ENCODE results near the gene CASZ1.

Gene CASZ1

DNA sequence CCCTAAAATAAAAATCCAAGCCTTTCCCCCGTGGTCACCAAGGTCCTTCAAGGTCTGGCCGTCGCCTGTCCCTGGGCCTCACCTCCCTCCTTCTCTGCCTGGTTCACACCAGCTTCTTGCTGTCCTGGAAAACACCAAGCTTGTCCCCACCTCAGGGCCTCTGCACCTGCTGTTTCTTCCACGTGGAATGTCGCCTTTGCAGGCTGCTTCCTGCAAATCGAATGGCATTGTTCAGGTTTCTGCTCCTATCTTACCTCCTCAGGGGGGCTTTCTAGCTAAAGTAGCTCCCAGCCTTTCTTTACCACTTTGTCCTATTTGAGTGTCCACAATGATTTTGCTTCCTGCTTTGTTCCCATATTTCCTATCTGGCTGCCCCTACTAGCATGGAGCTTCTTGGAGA, 3.3 kb upstream of the CASZ1 start:
- DNase-seq (ENCODE audit: low read depth, low spot score), result no peak
- H3K27ac ChIP-seq, result no peak overlapping the region

DNA sequence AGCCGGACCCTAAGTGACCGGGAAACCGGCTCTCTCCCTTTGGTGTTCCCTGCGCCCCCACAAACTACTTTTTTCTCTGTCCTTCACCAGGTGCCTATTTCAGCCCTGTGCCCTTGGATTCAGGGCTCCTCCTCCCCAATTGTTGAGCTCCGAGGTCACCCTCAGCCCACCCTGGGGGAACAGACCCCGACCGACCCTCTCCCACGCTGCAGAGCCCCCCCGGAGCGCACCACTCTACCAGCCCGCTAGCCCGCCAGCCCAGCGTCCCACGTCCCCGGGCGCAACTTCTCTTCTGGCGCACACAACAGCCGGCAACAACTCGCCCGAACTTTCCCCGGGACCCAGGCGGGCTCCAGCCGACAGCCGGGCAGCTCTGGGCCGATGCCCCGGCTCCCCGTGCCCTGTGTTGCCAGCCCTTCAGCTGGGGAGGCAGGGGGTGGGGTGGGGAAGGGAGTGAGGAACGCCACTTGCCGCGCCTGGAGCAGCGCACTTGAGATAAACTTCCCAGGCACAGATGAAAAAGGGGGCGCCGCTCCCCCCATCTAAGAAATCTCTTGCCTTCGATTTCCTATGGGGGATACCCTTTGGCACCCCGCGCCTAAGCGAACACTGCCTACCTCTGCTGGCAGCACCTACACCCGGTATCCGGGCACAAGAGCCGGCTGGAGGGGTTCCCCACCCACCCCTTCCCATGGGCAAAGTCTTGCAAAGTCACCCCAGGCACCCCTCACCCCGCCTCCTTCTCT, 997 bp downstream of the CASZ1 start:
- H3K27ac ChIP-seq, result no peak overlapping the region
- DNase-seq (ENCODE audit: low read depth, low spot score), result no peak

DNA sequence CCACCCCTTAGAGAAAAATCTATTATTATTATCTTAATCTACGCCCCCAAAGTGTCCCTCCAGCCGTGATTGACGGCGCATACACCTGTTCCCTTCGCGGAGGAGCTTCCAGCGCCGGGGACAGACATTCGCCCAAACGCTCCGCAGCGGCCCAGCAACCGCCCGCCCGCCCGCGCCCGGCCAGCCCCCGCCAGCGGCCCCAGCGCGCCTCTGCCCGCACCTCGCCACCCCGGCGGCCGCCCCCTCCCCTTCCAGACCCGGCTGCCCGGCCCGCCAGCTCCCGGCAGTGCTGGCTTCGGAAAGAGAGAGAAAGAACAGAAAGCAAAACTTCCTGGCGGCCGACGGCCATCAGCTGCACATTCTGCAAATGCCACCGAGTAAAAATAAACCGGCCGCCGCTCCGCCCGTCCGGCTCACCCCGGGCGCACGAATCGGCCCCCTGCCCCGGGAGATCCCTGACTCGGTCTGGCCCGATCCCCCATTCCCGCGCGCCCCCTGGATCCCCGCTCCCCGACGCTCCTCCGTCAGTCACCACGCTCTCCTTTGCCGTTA, 1.6 kb downstream of the CASZ1 start:
- no peak overlapping the region for H3K27ac ChIP-seq

DNA sequence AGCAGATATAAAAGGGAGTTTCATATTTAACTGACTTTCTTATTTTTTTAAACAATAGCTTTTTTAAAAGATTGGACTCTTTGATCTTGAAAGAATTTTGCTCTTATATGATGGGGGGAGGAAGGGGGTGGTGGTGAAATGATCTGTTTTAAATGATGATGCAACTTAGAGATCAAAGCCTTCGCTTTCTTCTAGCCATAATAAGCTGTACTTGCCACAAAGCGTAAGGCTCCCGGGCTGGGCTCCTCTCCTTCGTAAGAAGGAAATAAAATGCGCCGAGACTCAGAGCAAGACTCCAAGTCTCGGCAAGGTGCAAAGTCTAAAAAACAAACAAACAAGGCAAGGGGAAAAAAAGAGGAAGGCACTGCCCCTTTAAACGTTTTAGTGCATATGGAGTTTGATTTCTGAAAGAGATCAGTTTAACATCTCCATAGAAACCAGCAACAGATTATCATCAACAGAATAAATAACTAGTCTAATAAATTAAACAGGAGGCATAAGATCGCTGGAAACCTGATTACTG, 3.3 kb downstream of the CASZ1 start:
- no peak overlapping the region for H3K27ac ChIP-seq
- DNase-seq (ENCODE audit: low read depth, low spot score), result no peak

More for the DNA sequence above, 1.6 kb downstream of the CASZ1 start:
- no peak for DNase-seq (ENCODE audit: low read depth, low spot score)

DNA sequence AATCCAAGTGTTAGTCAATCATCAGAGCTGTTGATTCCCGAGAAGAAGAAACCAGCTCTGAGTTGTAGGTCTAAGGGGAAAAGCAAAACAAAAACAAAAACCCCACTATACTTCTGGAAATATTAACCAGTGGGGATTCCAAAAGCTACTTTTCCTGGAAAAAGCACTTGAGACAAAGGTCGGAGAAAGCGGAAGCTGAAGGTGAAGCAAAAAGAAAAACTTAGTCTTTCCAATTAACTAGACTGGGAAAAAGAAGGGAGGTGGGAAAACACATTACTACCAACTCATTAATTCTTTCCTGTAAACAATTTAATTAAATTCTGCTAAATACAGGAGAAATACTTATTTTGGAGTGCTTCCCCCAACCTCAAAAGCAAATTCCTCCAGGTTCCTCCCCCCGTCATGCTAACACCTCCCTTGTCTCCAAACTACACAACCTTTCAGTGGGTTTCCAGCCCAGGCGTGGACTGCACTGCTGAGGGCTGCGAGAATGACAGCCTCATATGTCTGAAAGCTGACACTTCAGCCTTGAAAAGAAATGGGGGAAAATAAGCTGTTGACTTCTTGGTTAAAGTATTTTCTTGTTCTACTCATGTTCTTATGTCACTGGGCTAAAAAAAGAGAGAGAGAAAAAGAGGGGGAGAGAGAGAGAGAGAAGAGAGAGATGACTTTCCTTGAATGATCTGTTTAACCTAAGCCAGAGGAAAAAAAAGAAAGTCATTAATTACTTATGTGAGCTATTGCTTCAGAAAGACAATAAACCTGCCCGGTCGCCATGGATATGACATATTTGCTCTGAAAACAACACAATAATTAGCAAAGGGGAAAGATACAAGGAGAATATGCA, 5.1 kb downstream of the CASZ1 start:
- no peak overlapping the region for H3K27ac ChIP-seq
- DNase-seq (ENCODE audit: low read depth, low spot score), result no peak

DNA sequence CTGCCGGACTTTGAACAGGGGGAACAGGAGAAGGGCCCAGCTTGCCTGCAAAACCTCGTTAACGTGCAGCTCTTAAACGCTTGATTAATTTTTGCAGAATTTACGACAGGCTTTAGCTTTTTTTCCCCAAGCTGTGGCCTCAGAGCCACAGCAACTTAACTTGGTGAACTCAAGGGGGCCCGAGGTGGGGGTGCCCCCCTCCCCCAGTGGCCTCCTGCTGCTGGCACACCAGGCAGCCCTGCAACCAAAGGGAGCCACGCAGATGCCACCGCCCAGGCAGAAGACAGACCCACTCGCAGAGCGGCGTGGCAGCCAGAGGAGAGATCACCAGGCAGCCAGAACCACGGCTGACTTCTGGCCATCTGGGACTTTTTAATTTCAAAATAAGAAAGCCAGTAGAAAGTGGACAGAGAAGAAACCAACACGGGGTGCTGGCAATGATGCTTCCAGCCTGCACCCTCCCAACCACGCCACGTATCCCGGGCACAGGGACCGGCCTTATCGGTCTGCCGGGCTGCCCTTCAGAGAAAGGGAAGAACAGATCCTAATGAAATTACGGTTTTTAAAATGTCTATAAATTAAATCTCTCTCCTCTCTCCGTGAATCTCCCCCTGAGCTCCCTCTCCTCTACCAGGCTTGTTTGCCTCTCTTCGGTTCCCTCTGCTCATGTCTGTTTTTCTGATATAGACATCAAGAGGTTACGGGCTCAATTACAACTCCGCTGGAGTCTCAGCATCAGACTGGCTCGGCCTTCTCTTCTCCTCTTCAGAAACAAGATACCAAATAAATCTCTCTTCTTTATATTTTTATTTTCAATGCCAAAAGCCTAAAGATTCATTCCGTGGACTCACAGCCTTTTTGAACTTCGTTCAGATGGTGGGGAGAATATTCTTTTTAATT, 6.4 kb downstream of the CASZ1 start:
- no peak for DNase-seq (ENCODE audit: low read depth, low spot score)
- no peak overlapping the region for H3K27ac ChIP-seq

DNA sequence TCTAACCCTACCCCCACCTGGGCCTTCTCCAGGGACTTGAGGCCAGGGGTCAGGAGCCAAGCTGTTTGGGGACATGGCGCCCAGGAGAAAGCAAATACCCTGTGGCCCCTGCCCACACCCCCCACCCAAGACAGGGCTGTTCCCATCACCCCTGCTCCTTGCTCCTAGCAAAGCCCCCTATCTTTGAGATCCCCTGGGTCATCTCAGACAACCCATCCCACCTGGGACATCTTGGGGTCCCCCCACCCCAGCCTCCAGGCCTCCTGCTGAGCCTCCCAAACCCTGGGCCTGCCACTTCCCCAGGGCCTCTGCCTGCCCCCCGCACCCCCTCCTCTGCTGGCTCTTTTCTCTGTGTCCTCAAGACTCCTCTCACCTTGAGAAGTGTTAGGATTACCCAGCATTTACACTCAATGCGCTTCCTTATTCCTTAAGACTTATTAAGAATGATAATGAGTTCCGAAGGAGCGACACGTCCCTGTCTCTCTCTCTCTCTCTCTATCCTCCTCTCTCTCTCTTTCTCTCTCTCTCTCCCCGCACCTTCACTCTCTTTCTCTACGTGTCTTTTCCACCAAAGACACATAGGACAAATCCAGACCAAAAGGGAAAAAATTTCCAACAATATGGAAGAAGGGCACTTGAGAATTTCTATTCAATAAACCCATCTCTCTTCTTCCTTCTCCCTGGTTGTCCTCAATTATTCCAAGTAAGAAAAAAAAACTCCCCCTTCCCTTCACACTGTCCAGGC, 7.2 kb downstream of the CASZ1 start:
- no peak for DNase-seq (ENCODE audit: low read depth, low spot score)
- no peak overlapping the region for H3K27ac ChIP-seq

DNA sequence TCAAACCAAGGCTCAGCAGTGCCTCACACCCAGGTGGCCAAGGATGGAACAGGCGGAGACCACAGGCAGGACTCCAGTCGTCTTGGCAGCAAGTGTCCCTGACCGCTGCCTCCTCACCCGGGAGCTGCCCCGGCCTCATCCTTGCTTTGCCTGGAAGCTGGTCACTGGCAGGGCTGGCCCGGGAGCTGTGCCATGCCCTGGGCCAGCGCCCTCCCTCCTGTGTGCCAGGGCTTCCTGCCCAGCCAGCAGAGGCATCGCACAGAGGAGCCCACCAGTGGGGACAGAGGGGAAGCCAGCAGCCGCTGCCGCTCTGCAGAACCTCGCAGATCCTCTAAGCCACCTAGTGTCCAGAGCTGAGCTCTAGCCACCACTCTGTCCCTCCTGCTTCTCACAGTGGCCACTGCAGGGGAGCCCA, 7.8 kb downstream of the CASZ1 start:
- no peak for DNase-seq (ENCODE audit: low read depth, low spot score)

DNA sequence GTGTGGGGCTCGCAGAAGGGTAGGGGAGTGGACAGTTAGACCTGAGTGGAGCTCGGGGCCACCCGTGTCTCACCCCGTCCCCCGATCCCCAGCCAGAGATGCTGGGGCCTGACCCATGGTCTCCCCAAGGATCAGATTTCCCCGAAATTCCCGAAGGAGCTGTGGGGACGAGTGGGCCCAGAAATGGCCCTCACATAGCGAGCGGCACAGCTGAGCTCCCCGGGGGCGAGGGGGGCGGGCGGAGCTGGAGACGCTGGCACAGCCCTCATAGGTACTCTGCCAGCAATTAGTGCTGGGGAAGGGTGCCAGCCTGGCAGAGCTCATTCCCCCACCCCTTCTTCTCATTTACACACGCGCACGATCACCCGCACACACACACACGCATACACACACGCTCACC, 9.2 kb downstream of the CASZ1 start:
- no peak overlapping the region for H3K27ac ChIP-seq
- DNase-seq (ENCODE audit: low read depth, low spot score), result no peak

More for the DNA sequence above, 7.8 kb downstream of the CASZ1 start:
- H3K27ac ChIP-seq, result no peak overlapping the region

DNA sequence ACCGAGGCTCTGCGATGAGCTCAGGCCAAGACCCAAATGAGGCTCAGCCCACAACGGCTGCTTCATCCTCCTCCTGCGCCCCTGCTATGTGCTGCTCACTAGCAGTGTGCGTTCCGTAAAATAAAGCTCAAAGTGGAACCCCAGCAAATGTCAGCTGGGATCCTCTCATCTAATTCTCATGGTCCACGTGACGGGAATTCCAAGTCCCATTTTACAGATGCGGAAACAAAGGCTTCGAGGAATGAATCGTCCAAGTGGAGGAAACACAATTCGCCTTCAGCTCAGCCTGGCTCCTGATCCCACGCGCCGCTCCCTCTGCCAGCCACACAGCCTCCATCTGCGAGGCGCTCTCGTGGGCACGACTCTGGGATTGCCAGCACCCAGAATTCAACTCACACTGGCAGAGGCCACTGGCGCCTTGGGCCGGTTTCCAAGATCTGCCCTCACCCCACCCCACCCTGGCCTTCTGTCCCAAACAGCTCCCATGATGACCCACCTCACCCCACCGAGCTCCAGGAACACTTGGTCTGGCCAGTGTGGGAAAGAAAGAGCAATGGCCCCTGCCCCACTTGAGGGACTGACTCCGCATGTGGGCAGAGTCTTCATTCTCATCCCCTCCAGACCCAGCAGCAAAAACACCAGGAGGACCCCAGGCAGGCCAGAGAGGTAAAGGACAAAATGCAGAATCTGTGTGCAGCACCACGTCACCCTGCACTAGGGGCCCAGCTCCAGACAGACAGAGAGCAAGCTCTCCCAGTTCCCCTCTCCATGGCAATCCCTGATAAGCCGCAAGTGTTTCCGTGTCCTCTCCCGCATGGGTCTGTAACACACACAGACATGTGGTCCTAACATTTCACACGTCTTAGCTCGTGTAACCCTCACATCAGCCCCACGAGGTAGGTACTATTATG, 10.5 kb downstream of the CASZ1 start:
- DNase-seq (ENCODE audit: low read depth, low spot score), result no peak
- no peak overlapping the region for H3K27ac ChIP-seq

DNA sequence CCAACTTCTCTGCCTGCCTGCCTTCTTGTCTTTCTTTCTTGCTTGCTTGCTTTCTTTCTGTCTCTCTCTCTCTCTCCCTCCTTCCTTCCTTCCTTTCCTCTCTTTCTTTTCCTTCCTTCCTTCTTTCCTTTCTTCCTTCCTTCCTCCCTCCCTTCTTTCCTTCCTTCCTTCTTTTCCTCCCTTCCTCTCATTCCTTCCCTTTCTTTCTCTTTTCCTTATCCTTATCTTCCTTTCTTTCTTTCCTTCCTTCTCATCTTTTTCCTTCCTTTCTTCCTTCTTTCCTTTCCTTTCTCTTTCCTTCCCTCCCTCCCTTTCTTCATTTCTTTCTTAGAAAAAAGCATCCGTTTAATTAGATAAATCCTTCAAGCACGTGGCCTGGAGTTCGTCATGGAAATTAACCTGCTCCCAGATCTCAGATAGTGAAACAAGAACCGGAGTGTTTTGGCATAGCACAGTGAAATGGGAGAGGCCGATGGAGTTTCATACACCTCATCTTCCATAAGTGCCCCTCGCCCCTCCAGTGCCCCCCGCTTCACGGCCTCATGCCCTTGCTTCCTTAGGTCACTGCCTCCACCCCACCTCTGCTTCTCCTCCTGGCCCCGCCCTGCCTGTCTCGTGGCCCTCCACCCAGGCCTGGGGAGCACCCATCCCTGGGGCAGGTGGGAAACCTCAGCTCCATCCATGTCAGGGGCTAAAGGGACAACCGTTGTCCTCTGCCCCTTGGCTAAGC, 11.3 kb downstream of the CASZ1 start:
- no peak overlapping the region for H3K27ac ChIP-seq
- no peak for DNase-seq (ENCODE audit: low read depth, low spot score)

DNA sequence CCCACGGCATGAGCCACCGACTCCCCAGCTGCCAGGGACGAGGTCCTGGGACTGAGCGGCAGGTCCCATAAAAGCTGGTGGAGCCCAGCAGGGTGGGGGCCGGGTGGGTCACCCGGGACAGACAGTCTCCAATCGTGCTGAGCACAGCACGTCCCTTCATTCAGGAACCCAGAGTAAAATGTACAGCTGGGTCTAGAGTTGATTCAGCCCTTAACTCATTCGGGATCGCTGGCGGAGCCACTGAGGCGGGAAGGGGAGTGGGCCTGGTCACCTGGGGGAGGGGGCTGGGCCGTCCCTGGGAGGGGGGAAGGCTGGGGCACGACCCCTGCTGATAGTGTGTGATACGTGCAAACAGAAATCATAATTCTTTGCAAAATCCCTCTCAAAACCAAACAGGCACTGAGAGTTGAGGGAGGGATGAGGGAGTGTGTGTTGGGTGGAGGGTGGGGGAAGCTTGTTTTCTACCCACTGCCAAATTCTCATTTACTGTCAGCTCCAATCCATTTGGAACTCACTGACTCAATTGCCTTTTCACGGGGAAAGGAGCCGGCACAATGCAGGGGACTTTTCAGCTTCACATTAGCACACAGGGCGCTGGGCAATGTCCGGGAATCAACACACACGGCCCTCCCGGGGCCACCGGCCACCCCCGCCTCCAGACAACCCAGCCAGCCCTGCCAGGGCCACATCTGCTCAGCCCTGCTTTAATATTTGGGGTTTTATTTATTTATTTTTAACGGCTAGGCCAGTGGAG, 13.8 kb downstream of the CASZ1 start:
- no peak for DNase-seq (ENCODE audit: low read depth, low spot score)
- no peak overlapping the region for H3K27ac ChIP-seq

DNA sequence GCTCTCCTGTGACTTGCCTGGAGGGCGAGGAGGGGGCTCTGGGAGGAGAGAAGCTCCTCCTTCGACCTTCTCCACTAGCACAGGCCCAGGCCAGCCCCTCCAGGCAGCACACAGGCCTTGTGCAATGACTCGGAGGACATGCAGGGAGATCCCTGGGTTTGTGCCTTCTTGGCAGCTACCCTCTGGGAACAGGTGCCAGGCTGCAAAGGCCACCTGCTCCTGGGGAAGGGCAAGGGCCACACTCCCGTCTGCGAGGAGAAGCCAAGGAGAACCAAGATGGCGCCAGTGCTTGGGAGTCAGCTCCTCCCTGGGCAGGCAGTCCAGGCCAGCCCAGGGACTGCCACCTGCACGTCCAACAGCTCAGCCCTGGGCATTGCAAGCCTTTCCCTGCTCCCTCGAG, 15.3 kb downstream of the CASZ1 start:
- no peak for DNase-seq (ENCODE audit: low read depth, low spot score)
- H3K27ac ChIP-seq, result no peak overlapping the region

DNA sequence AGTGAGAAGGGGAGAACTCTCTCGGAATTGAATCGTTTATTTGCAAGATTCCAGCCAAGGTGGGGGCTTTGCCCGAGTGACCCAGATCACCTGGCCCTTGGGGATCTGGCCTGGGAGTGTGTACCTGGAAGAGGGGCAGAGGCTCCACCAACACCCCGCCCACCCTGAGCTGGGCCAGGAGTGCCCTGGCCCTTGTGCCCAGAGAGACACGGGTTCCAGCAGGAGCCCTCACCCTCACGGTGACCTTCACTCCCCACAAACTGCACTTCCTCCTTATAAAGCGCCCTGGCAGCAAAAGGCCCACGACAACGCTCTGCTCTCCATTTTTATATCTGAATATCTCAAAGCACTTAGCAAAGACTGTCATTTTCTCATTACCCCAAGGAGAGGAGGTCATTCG, 16.6 kb downstream of the CASZ1 start:
- H3K27ac ChIP-seq, result peak overlapping the region; percentile 78
- DNase-seq (ENCODE audit: low read depth, low spot score), result no peak

DNA sequence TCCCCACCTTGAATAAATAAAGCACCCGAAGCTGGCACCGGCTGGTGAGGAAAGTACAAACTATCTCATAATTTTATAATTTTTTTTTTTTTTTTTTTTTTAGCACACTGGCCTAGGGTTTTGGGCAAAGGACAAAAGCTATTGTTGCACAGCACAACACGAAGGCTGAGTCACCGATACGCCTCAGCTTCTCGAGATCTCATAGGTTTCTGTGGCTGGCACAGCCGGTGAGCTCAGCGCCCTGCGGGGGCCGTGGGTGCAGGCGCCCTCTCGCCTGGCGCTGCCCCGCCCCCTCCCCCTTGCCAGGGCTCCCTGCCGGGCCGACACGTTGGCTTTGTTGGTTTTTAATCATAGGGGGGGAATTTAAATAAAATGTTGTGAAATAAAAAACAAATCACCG, 17.2 kb downstream of the CASZ1 start:
- H3K27ac ChIP-seq, result peak overlapping the region; percentile 78
- peak; percentile 94 for DNase-seq (ENCODE audit: low read depth, low spot score)

DNA sequence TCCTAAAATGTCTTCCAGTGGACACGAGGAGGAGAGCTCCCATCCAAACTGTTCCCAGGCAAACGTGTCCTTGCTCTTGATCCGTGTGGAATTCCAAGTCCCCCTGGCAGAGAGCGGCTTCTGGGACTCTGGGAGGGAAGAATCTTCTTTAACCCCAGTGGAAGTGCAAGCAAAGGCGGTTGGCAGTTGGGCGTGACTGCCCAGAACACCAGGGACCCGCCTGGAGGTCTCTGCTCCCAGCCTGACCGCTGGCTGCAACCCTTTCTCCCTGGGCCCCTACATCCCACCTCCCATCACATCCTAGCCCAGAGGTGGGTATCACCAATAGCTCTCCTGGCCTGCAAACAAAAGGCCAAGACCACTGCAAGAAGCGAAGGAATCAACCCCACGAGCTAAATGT, 17.8 kb downstream of the CASZ1 start:
- DNase-seq (ENCODE audit: low read depth, low spot score), result no peak
- H3K27ac ChIP-seq, result peak overlapping the region; percentile 78

Data from epithelial cell of prostate (primary cell).